Activated CD4-positive, alpha-beta memory T cell treated with anti-CD3 and anti-CD28 coated beads for 36 hours (primary cell): ENCODE measurements around the gene GNAZ. TPM values are rescaled to one million over a fixed set of nuclear protein-coding genes. Genes with fewer than 3 reads are reported as not detected.
"Not testable (repeated sequence)": the region's sequence is repeated elsewhere in the genome, so short reads cannot be mapped to it uniquely, and the experiment has no call there.

Experiments used
- CTCF ChIA-PET: fragments of 350-600 bp; sonication (Branson Sonifier 250); formaldehyde crosslinking; loops from one replicate; lab custom pipeline; 2021; ENCODE audit warnings: antibody characterized with exemption, inconsistent platforms; lab: Charles Lee
- POLR2A ChIA-PET: fragments of 350-600 bp; sonication (Branson Sonifier 250); formaldehyde crosslinking; loops from one replicate; lab custom pipeline; 2021; ENCODE audit warnings: antibody characterized with exemption; lab: Charles Lee
- DNase-seq: peaks from one replicate; pipeline ENCODE4 v3.0.0-alpha.2; 2020
- H3K27ac Mint-ChIP-seq: one replicate; pipeline ENCODE4 v1.8.0; 2021; ENCODE audit warnings: mixed read lengths
- H3K27me3 Mint-ChIP-seq: one replicate; pipeline ENCODE4 v1.8.0; 2021; ENCODE audit warnings: mixed read lengths
- H3K36me3 Mint-ChIP-seq: one replicate; pipeline ENCODE4 v1.8.0; 2021; ENCODE audit warnings: mixed read lengths
- H3K4me1 Mint-ChIP-seq: one replicate; pipeline ENCODE4 v1.8.0; 2021; ENCODE audit warnings: low read depth, mixed read lengths
- H3K4me3 Mint-ChIP-seq: one replicate; pipeline ENCODE4 v1.8.0; 2021; ENCODE audit warnings: mild to moderate bottlenecking, mixed read lengths
- H3K9me3 Mint-ChIP-seq: one replicate; pipeline ENCODE4 v1.8.0; 2021; ENCODE audit warnings: mixed read lengths
- intact Hi-C: fragments of 100-400 bp; cut with micrococcal nuclease; formaldehyde crosslinking; loops from one replicate; pipeline ENCODE4 v1.15.1; 2023
- total RNA-seq, 2 experiments: library from RNA; stranded (reverse); gene quantifications; one replicate each; pipeline ENCODE4 v1.2.3, GENCODE V29; 2021

Gene GNAZ
- total RNA-seq, 2 experiments from 2014 or later: 1.6 to 2.2 TPM

- Mint-ChIP-seq H3K4me1 (no peaks in the 10 kb centered on the region), H3K27me3 (no peaks in the 10 kb centered on the region), H3K9me3 (no peaks in the 10 kb centered on the region), H3K27ac (no peak overlapping the region), H3K36me3 (no peaks in the 10 kb centered on the region), H3K4me3 (no peak overlapping the region)
- intact Hi-C loops: no loop called here
- ChIA-PET CTCF (interaction anchor here (1.2 to 4.9 kb wide), 3 partner anchors 13 to 168 kb away, joined by 3 to 217 read pairs (median 6); no protein-coding TSS in a partner anchor), POLR2A (no interaction called here)
- no peak for DNase-seq
Observed at GRCh38 chr22:23126165-23127054, 56.1 kb downstream of the GNAZ start.

GRCh38 chr22:23127055-23127756 lies 56.9 kb downstream of the GNAZ start:
- intact Hi-C loops: no loop called here
- Mint-ChIP-seq H3K27me3 (no peaks in the 10 kb centered on the region), H3K4me3 (no peak overlapping the region), H3K27ac (no peak overlapping the region), H3K36me3 (no peaks in the 10 kb centered on the region), H3K9me3 (no peaks in the 10 kb centered on the region), H3K4me1 (no peaks in the 10 kb centered on the region)
- CTCF ChIA-PET: interaction anchor here (1.2 to 4.9 kb wide), 10 partner anchors 8 to 318 kb away, joined by 3 to 217 read pairs (median 5); no protein-coding TSS in a partner anchor
- DNase-seq: no peak
- POLR2A ChIA-PET: interaction anchor here (1.2 kb wide), 1 partner anchor 167 kb away, joined by 3 read pairs; no protein-coding TSS in a partner anchor

GRCh38 chr22:23127788-23128187 lies 57.5 kb downstream of the GNAZ start:
- Mint-ChIP-seq H3K27me3 (no peaks in the 10 kb centered on the region), H3K9me3 (no peaks in the 10 kb centered on the region), H3K36me3 (no peaks in the 10 kb centered on the region), H3K4me1 (no peaks in the 10 kb centered on the region), H3K27ac (no peak overlapping the region), H3K4me3 (no peak overlapping the region)
- intact Hi-C loops: loop anchor here (1.0 kb wide), 1 partner anchor 168 kb away; no protein-coding TSS in a partner anchor
- ChIA-PET POLR2A (interaction anchor here (1.2 kb wide), 1 partner anchor 167 kb away, joined by 3 read pairs; no protein-coding TSS in a partner anchor), CTCF (interaction anchor here (0.6 to 4.9 kb wide), 14 partner anchors 9 to 318 kb away, joined by 3 to 217 read pairs (median 4); partner anchors contain the start of gene RSPH14)
- no peak for DNase-seq

- Mint-ChIP-seq H3K36me3 (no peaks in the 10 kb centered on the region), H3K9me3 (no peaks in the 10 kb centered on the region), H3K27me3 (no peaks in the 10 kb centered on the region), H3K27ac (no peak overlapping the region), H3K4me1 (no peaks in the 10 kb centered on the region), H3K4me3 (no peak overlapping the region)
- ChIA-PET POLR2A (interaction anchor here (1.2 kb wide), 1 partner anchor 168 kb away, joined by 3 read pairs; no protein-coding TSS in a partner anchor), CTCF (interaction anchor here (0.6 to 4.9 kb wide), 15 partner anchors 9 to 375 kb away, joined by 3 to 217 read pairs (median 5); partner anchors contain the start of gene RSPH14)
- intact Hi-C loops: loop anchor here (1.0 kb wide), 1 partner anchor 169 kb away; no protein-coding TSS in a partner anchor
- DNase-seq: peak; percentile 77
Observed at GRCh38 chr22:23128269-23129108, 58.2 kb downstream of the GNAZ start.

GRCh38 chr22:23129149-23129548 lies 58.8 kb downstream of the GNAZ start:
- POLR2A ChIA-PET: no interaction called here
- CTCF ChIA-PET: interaction anchor here (0.6 to 4.9 kb wide), 7 partner anchors 9 to 376 kb away, joined by 3 to 217 read pairs (median 6); partner anchors contain the start of gene RSPH14
- DNase-seq: no peak
- intact Hi-C loops: no loop called here
- no peak overlapping the region for H3K4me3 Mint-ChIP-seq
- no peaks in the 10 kb centered on the region for H3K36me3 Mint-ChIP-seq
- H3K27ac Mint-ChIP-seq: no peak overlapping the region
- H3K27me3 Mint-ChIP-seq: no peaks in the 10 kb centered on the region
- H3K9me3 Mint-ChIP-seq: no peaks in the 10 kb centered on the region
- H3K4me1 Mint-ChIP-seq: no peaks in the 10 kb centered on the region

- no peaks in the 10 kb centered on the region for H3K9me3 Mint-ChIP-seq
- H3K27me3 Mint-ChIP-seq: no peaks in the 10 kb centered on the region
- DNase-seq: no peak
- no peaks in the 10 kb centered on the region for H3K4me1 Mint-ChIP-seq
- ChIA-PET CTCF (interaction anchor here (4.9 to 5.9 kb wide), 2 partner anchors 172 to 174 kb away, joined by 53 to 217 read pairs; no protein-coding TSS in a partner anchor), POLR2A (interaction anchor here (0.9 kb wide), 1 partner anchor 11 kb away, joined by 3 read pairs; no protein-coding TSS in a partner anchor)
- no peaks in the 10 kb centered on the region for H3K36me3 Mint-ChIP-seq
- no peak overlapping the region for H3K4me3 Mint-ChIP-seq
- intact Hi-C loops: no loop called here
- no peak overlapping the region for H3K27ac Mint-ChIP-seq
Observed at GRCh38 chr22:23130697-23131096, 60.4 kb downstream of the GNAZ start.

- H3K36me3 Mint-ChIP-seq: no peaks in the 10 kb centered on the region
- ChIA-PET POLR2A (no interaction called here), CTCF (interaction anchor here (0.9 to 5.9 kb wide), 5 partner anchors 158 to 254 kb away, joined by 4 to 53 read pairs (median 5); no protein-coding TSS in a partner anchor)
- H3K9me3 Mint-ChIP-seq: no peaks in the 10 kb centered on the region
- H3K27me3 Mint-ChIP-seq: no peaks in the 10 kb centered on the region
- H3K27ac Mint-ChIP-seq: no peak overlapping the region
- no peak overlapping the region for H3K4me3 Mint-ChIP-seq
- no peak for DNase-seq
- peaks cover 3% of the 10 kb centered on the region for H3K4me1 Mint-ChIP-seq
- intact Hi-C loops: no loop called here
Observed at GRCh38 chr22:23131931-23132330, 61.6 kb downstream of the GNAZ start.

GRCh38 chr22:23132376-23133091 lies 62.2 kb downstream of the GNAZ start:
- intact Hi-C loops: no loop called here
- Mint-ChIP-seq H3K4me1 (peaks cover 9% of the 10 kb centered on the region), H3K36me3 (no peaks in the 10 kb centered on the region), H3K27me3 (no peaks in the 10 kb centered on the region), H3K9me3 (no peaks in the 10 kb centered on the region), H3K4me3 (no peak overlapping the region), H3K27ac (no peak overlapping the region)
- ChIA-PET POLR2A (no interaction called here), CTCF (interaction anchor here (0.9 to 5.9 kb wide), 5 partner anchors 157 to 253 kb away, joined by 4 to 53 read pairs (median 5); no protein-coding TSS in a partner anchor)
- DNase-seq: no peak

GRCh38 chr22:23133922-23134321 lies 63.6 kb downstream of the GNAZ start:
- H3K36me3 Mint-ChIP-seq: no peaks in the 10 kb centered on the region
- DNase-seq: no peak
- intact Hi-C loops: no loop called here
- H3K27ac Mint-ChIP-seq: no peak overlapping the region
- ChIA-PET POLR2A (no interaction called here), CTCF (interaction anchor here (2.4 to 5.9 kb wide), 2 partner anchors 13 to 178 kb away, joined by 5 to 53 read pairs; no protein-coding TSS in a partner anchor)
- H3K4me1 Mint-ChIP-seq: peaks cover 23% of the 10 kb centered on the region
- no peak overlapping the region for H3K4me3 Mint-ChIP-seq
- H3K9me3 Mint-ChIP-seq: no peaks in the 10 kb centered on the region
- no peaks in the 10 kb centered on the region for H3K27me3 Mint-ChIP-seq

GRCh38 chr22:23136991-23137390 lies 66.7 kb downstream of the GNAZ start:
- intact Hi-C loops, H3K4me3 Mint-ChIP-seq, H3K27me3 Mint-ChIP-seq, DNase-seq, POLR2A ChIA-PET, H3K36me3 Mint-ChIP-seq, H3K9me3 Mint-ChIP-seq: not testable (repeated sequence)
- CTCF ChIA-PET: interaction anchor here (1.1 to 1.9 kb wide), 5 partner anchors 9 to 383 kb away, joined by 3 to 13 read pairs (median 6); no protein-coding TSS in a partner anchor
- Mint-ChIP-seq H3K4me1 (peaks cover 38% of the 10 kb centered on the region), H3K27ac (peak overlapping the region; percentile 92)
